Immature natural killer cell (primary cell): ENCODE results near the gene ADD3. TPM values are rescaled to one million over a fixed set of nuclear protein-coding genes. Genes with fewer than 3 reads are reported as not detected.

Source experiments
- DNase-seq, 3 donors: peaks; one replicate each; pipeline ENCODE4 v3.0.0; 2022; ENCODE audit warnings: mixed read lengths in 1 of 3
- H3K27ac Mint-ChIP-seq, 6 donors: one replicate each; pipeline ENCODE4 v1.8.0; 2020; ENCODE audit warnings: mixed read lengths in 6 of 6, mild to moderate bottlenecking in 5 of 6, inconsistent platforms in 4 of 6, moderate library complexity in 3 of 6
- H3K27me3 Mint-ChIP-seq, 3 donors: one replicate each; pipeline ENCODE4 v1.8.0; 2020 to 2021; ENCODE audit warnings: low read depth in 3 of 3, mild to moderate bottlenecking in 3 of 3, mixed read lengths in 3 of 3, moderate library complexity in 3 of 3, inconsistent platforms in 1 of 3
- H3K36me3 Mint-ChIP-seq, 3 donors: one replicate each; pipeline ENCODE4 v1.8.0; 2020; ENCODE audit warnings: mixed read lengths in 3 of 3, inconsistent platforms in 2 of 3, mild to moderate bottlenecking in 2 of 3
- H3K4me1 Mint-ChIP-seq, 2 donors: one replicate each; pipeline ENCODE4 v1.8.0; 2020; ENCODE audit warnings: inconsistent platforms in 2 of 2, mild to moderate bottlenecking in 2 of 2, mixed read lengths in 2 of 2, moderate library complexity in 1 of 2
- H3K4me3 Mint-ChIP-seq, 5 donors: one replicate each; pipeline ENCODE4 v1.8.0; 2020; ENCODE audit warnings: mild to moderate bottlenecking in 5 of 5, mixed read lengths in 5 of 5, inconsistent platforms in 3 of 5, moderate library complexity in 3 of 5
- H3K9me3 Mint-ChIP-seq, 6 donors: one replicate each; pipeline ENCODE4 v1.8.0; 2020; ENCODE audit warnings: mild to moderate bottlenecking in 6 of 6, mixed read lengths in 6 of 6, inconsistent platforms in 4 of 6, moderate library complexity in 3 of 6
- polyA plus RNA-seq, 3 donors: library from polyadenylated mRNA; unstranded; fragments of 300-500 nt; fragmentation: Illumina TruSeq; gene quantifications; one replicate each; pipeline ENCODE4 v1.2.3, GENCODE V29; 2021

The ADD3 gene
- polyA plus RNA-seq, 3 donors from 2014 or later, result 336 to 513 (median 447) TPM

GRCh38 chr10:110005719-110006118 is 2.1 kb upstream of the ADD3 start:
- no peak overlapping the region for H3K27ac Mint-ChIP-seq
- peaks cover 0 to 2% (median 2%) of the 10 kb centered on the region in 3 donors for H3K27me3 Mint-ChIP-seq
- H3K4me1 Mint-ChIP-seq, result peaks cover 21 to 22% of the 10 kb centered on the region in 2 donors
- DNase-seq, result no peak
- no peak overlapping the region for H3K4me3 Mint-ChIP-seq
- H3K9me3 Mint-ChIP-seq, result no peaks in the 10 kb centered on the region
- H3K36me3 Mint-ChIP-seq, result no peaks in the 10 kb centered on the region

- H3K4me3 Mint-ChIP-seq, result no peak overlapping the region
- peaks cover 0 to 2% (median 2%) of the 10 kb centered on the region in 3 donors for H3K27me3 Mint-ChIP-seq
- peaks cover 28 to 31% of the 10 kb centered on the region in 2 donors for H3K4me1 Mint-ChIP-seq
- H3K27ac Mint-ChIP-seq, result no peak overlapping the region
- no peaks in the 10 kb centered on the region for H3K36me3 Mint-ChIP-seq
- no peaks in the 10 kb centered on the region for H3K9me3 Mint-ChIP-seq
- DNase-seq, result no peak
Observed at GRCh38 chr10:110006358-110007160, 1.2 kb upstream of the ADD3 start.

GRCh38 chr10:110007161-110007700 is 553 bp upstream of the ADD3 start:
- peaks cover 34 to 37% of the 10 kb centered on the region in 2 donors for H3K4me1 Mint-ChIP-seq
- H3K4me3 Mint-ChIP-seq, result no peak overlapping the region
- H3K27me3 Mint-ChIP-seq, result peaks cover 0 to 2% (median 2%) of the 10 kb centered on the region in 3 donors
- peak overlapping the region in 1 of 6 donors; percentile 65 for H3K27ac Mint-ChIP-seq
- DNase-seq, result no peak
- no peaks in the 10 kb centered on the region for H3K9me3 Mint-ChIP-seq
- H3K36me3 Mint-ChIP-seq, result no peaks in the 10 kb centered on the region

GRCh38 chr10:110008518-110009339 is 945 bp downstream of the ADD3 start:
- peaks cover 0 to 2% (median 2%) of the 10 kb centered on the region in 3 donors for H3K27me3 Mint-ChIP-seq
- no peak overlapping the region for H3K4me3 Mint-ChIP-seq
- peak overlapping the region in 4 of 6 donors; percentile 93 to 98 (median 97) for H3K27ac Mint-ChIP-seq
- H3K36me3 Mint-ChIP-seq, result no peaks in the 10 kb centered on the region
- peaks cover 49 to 52% of the 10 kb centered on the region in 2 donors for H3K4me1 Mint-ChIP-seq
- no peaks in the 10 kb centered on the region for H3K9me3 Mint-ChIP-seq
- peak; percentile 44 to 61 (median 55) for DNase-seq

GRCh38 chr10:110009736-110010475 is 2.1 kb downstream of the ADD3 start:
- Mint-ChIP-seq H3K9me3 (no peaks in the 10 kb centered on the region), H3K4me3 (no peak overlapping the region), H3K4me1 (peaks cover 60 to 61% of the 10 kb centered on the region in 2 donors), H3K27me3 (peaks cover 0 to 2% (median 2%) of the 10 kb centered on the region in 3 donors), H3K36me3 (no peaks in the 10 kb centered on the region), H3K27ac (peak overlapping the region in 4 of 6 donors; percentile 93 to 98 (median 97))
- peak; percentile 65 to 72 (median 67) for DNase-seq

GRCh38 chr10:110010486-110011378 is 2.9 kb downstream of the ADD3 start:
- Mint-ChIP-seq H3K4me3 (no peak overlapping the region), H3K4me1 (peaks cover 64 to 69% of the 10 kb centered on the region in 2 donors), H3K36me3 (no peaks in the 10 kb centered on the region), H3K27ac (peak overlapping the region in 4 of 6 donors; percentile 93 to 98 (median 97)), H3K27me3 (peaks cover 0 to 2% (median 2%) of the 10 kb centered on the region in 3 donors), H3K9me3 (no peaks in the 10 kb centered on the region)
- no peak for DNase-seq

GRCh38 chr10:110011681-110012080 is 3.9 kb downstream of the ADD3 start:
- no peaks in the 10 kb centered on the region for H3K36me3 Mint-ChIP-seq
- H3K4me1 Mint-ChIP-seq, result peaks cover 73 to 79% of the 10 kb centered on the region in 2 donors
- H3K4me3 Mint-ChIP-seq, result peak overlapping the region in 1 of 5 donors; percentile 21
- H3K9me3 Mint-ChIP-seq, result no peaks in the 10 kb centered on the region
- no peak for DNase-seq
- H3K27me3 Mint-ChIP-seq, result peaks cover 0 to 2% (median 2%) of the 10 kb centered on the region in 3 donors
- H3K27ac Mint-ChIP-seq, result peak overlapping the region in 5 of 6 donors; percentile 34 to 90 (median 76)

- DNase-seq, result no peak
- H3K36me3 Mint-ChIP-seq, result no peaks in the 10 kb centered on the region
- H3K9me3 Mint-ChIP-seq, result no peaks in the 10 kb centered on the region
- peaks cover 0 to 1% (median 0%) of the 10 kb centered on the region in 3 donors for H3K27me3 Mint-ChIP-seq
- peak overlapping the region in 5 of 6 donors; percentile 83 to 90 (median 88) for H3K27ac Mint-ChIP-seq
- H3K4me3 Mint-ChIP-seq, result peak overlapping the region in 4 of 5 donors; percentile 19 to 65 (median 60)
- peaks cover 84 to 92% of the 10 kb centered on the region in 2 donors for H3K4me1 Mint-ChIP-seq
Observed at GRCh38 chr10:110013630-110014293, 6.0 kb downstream of the ADD3 start.

- H3K27me3 Mint-ChIP-seq, result no peaks in the 10 kb centered on the region
- H3K4me3 Mint-ChIP-seq, result no peak overlapping the region
- H3K36me3 Mint-ChIP-seq, result no peaks in the 10 kb centered on the region
- H3K9me3 Mint-ChIP-seq, result no peaks in the 10 kb centered on the region
- peak overlapping the region; percentile 55 to 83 (median 64) for H3K27ac Mint-ChIP-seq
- H3K4me1 Mint-ChIP-seq, result peaks cover 74 to 86% of the 10 kb centered on the region in 2 donors
- DNase-seq, result no peak
Observed at GRCh38 chr10:110016039-110016438, 8.3 kb downstream of the ADD3 start.

- H3K27ac Mint-ChIP-seq, result peak overlapping the region in 5 of 6 donors; percentile 42 to 69 (median 51)
- no peaks in the 10 kb centered on the region for H3K36me3 Mint-ChIP-seq
- H3K4me3 Mint-ChIP-seq, result peak overlapping the region in 4 of 5 donors; percentile 14 to 57 (median 32)
Observed at GRCh38 chr10:110017052-110017451, 9.3 kb downstream of the ADD3 start.

GRCh38 chr10:110017907-110018306 is 10.1 kb downstream of the ADD3 start:
- peak overlapping the region in 1 of 5 donors; percentile 1 for H3K4me3 Mint-ChIP-seq
- H3K27me3 Mint-ChIP-seq, result peaks cover 0 to 2% (median 0%) of the 10 kb centered on the region in 3 donors
- no peak for DNase-seq
- peak overlapping the region in 4 of 6 donors; percentile 24 to 35 (median 31) for H3K27ac Mint-ChIP-seq
- no peaks in the 10 kb centered on the region for H3K9me3 Mint-ChIP-seq
- no peaks in the 10 kb centered on the region for H3K36me3 Mint-ChIP-seq
- H3K4me1 Mint-ChIP-seq, result peaks cover 71 to 84% of the 10 kb centered on the region in 2 donors

More at GRCh38 chr10:110017052-110017451, 9.3 kb downstream of the ADD3 start:
- Mint-ChIP-seq H3K9me3 (no peaks in the 10 kb centered on the region), H3K27me3 (no peaks in the 10 kb centered on the region), H3K4me1 (peaks cover 74 to 85% of the 10 kb centered on the region in 2 donors)
- DNase-seq, result no peak

- Mint-ChIP-seq H3K27ac (peak overlapping the region in 4 of 6 donors; percentile 1 to 53 (median 8)), H3K4me3 (no peak overlapping the region)
Observed at GRCh38 chr10:110020265-110020664, 12.5 kb downstream of the ADD3 start.

More at GRCh38 chr10:110020265-110020664, 12.5 kb downstream of the ADD3 start:
- Mint-ChIP-seq H3K4me1 (peaks cover 71 to 87% of the 10 kb centered on the region in 2 donors), H3K36me3 (peaks cover 0 to 3% (median 0%) of the 10 kb centered on the region in 3 donors), H3K9me3 (no peaks in the 10 kb centered on the region), H3K27me3 (peaks cover 0 to 3% (median 2%) of the 10 kb centered on the region in 3 donors)
- no peak for DNase-seq
